Pancreas (tissue), 10 donors: ENCODE data around the gene ACTRT1. TPM values are rescaled to one million over a fixed set of nuclear protein-coding genes. Genes with fewer than 3 reads are reported as not detected.

ENCODE experiments used
- ATAC-seq, 4 donors: fragments of 200-7000 bp; cut with Tn5 transposase; one replicate each; pipeline versions ENCODE4 v1.8.0 to v1.9.1; 2020; ENCODE audit warnings: mild to moderate bottlenecking in 4 of 4, moderate library complexity in 4 of 4
- DNase-seq, 6 donors: peaks; one replicate each; pipeline ENCODE4 v3.0.0-alpha.2; 2020
- FAIRE-seq: peaks from 2 replicates; lab custom pipeline; 2012; peaks lifted over from hg19 to GRCh38; lab: Jason Lieb, UNC
- H3K27ac ChIP-seq, 4 donors: fragments of 200-600 bp; sonication (generic); 1 replicate in 3 of 4; 2 replicates in 1 of 4; pipeline versions ENCODE4 v1.5.0 to v1.8.0; 2020
- H3K27me3 ChIP-seq, 4 donors: fragments of 200-600 bp; one replicate each; pipeline ENCODE4 v1.8.0; 2021
- H3K36me3 ChIP-seq, 3 donors: fragments of 200-600 bp; sonication (generic) in 1 of 3; one replicate each; pipeline versions ENCODE4 v1.5.0 to v1.8.0; 2020 to 2021
- H3K4me1 ChIP-seq, 3 donors: fragments of 200-600 bp; one replicate each; pipeline ENCODE4 v1.8.0; 2021
- H3K4me3 ChIP-seq, 4 donors: fragments of 200-600 bp; sonication (generic) in 2 of 4; one replicate each; pipeline versions ENCODE4 v1.5.0 to v1.8.0; 2020 to 2021
- H3K9me3 ChIP-seq, 4 donors: fragments of 200-600 bp; one replicate each; pipeline ENCODE4 v1.8.0; 2021
- WGBS, 2 donors: extraction: QIAGEN DNeasy Blood & Tissue Kit; methylation state at CpG; one replicate each; pipeline ENCODE4 v1.1.7; 2013; 5-methylcytosine and 5-hydroxymethylcytosine counted together
- intact Hi-C, 3 donors: fragments of 100-400 bp; cut with DNase I; formaldehyde crosslinking; loops; one replicate each; pipeline versions ENCODE4 v1.11.1 to v1.14.2; 2022
- polyA plus RNA-seq, 2 donors: library from polyadenylated mRNA; stranded (reverse); fragments of 200-250 nt; gene quantifications; one replicate each; pipeline ENCODE4 v1.2.3, GENCODE V29; 2013
- total RNA-seq, 6 donors: library from RNA; stranded (reverse); fragmentation: NEBNext Ultra II Directional in 4 of 6; extraction: Animal tissue kit (Norgen Biotek cat#: 25700) in 4 of 6; gene quantifications; one replicate each; pipeline versions ENCODE4 v1.2.1 to v1.2.4, GENCODE V29; 2021 to 2023
- TF ChIP-seq, protein P1 (sequence below), 4 donors: fragments of 200-600 bp; sonication (generic) in 3 of 4; IDR thresholded peaks; one replicate each; pipeline versions ENCODE4 v1.5.0 to v1.8.0; 2021; ENCODE audit warnings: antibody characterized with exemption in 4 of 4
- donor health status: healthy with polysubstance abuse.
- donor health status: DM: no; HTN: no; CAD: no; lungs with moderate emphysema.
- donor health status: DM: no; HTN: no; CAD: no.
- donor health status: control.
- donor health status: control.
- donor health status: Bipolar disorder and iron deficiency.
- donor health status: DM: yes; HTN: yes; CAD: no.
- donor health status: DM: no; HTN: no; CAD: no.
- donor health status: DM: no; HTN: no; CAD: no.
- donor health status: DM: yes; HTN: yes; CAD: no.

The ACTRT1 gene
- total and polyA plus RNA-seq, 8 donors = not detected

DNA sequence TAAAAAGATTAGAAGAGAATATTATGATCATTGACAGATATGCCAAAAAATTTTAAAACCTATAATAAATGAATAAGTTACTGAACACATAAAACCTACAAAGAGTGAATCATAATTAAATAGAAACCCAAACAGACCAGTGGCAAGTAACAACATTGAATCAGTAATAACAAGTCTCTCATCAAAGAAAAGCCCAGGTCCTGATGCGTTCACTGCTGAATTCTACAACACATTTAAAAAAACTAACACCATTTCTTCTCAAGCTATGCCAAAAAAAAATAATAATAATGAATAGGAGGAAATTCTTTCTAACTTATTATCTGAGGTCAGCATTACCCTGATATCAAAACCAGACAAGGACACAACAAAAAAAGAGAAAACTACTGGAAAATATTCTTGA is 30.6 kb downstream of the ACTRT1 start:
- Histone ChIP-seq H3K36me3 (no peaks in the 10 kb centered on the region), H3K27ac (no peak overlapping the region), H3K9me3 (no peaks in the 10 kb centered on the region), H3K4me1 (no peaks in the 10 kb centered on the region), H3K27me3 (no peaks in the 10 kb centered on the region), H3K4me3 (no peak overlapping the region)
- no peak for DNase-seq
- no peak for ATAC-seq
- FAIRE-seq = no peak
- TF ChIP-seq, protein P1, sequence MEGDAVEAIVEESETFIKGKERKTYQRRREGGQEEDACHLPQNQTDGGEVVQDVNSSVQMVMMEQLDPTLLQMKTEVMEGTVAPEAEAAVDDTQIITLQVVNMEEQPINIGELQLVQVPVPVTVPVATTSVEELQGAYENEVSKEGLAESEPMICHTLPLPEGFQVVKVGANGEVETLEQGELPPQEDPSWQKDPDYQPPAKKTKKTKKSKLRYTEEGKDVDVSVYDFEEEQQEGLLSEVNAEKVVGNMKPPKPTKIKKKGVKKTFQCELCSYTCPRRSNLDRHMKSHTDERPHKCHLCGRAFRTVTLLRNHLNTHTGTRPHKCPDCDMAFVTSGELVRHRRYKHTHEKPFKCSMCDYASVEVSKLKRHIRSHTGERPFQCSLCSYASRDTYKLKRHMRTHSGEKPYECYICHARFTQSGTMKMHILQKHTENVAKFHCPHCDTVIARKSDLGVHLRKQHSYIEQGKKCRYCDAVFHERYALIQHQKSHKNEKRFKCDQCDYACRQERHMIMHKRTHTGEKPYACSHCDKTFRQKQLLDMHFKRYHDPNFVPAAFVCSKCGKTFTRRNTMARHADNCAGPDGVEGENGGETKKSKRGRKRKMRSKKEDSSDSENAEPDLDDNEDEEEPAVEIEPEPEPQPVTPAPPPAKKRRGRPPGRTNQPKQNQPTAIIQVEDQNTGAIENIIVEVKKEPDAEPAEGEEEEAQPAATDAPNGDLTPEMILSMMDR (IDR thresholded peaks at IDR 0.05) = no peak
- intact Hi-C loops = no loop called here
- WGBS, 2 donors = 52 to 57% methylated on average over 1 of the region's 1 CpG

DNA sequence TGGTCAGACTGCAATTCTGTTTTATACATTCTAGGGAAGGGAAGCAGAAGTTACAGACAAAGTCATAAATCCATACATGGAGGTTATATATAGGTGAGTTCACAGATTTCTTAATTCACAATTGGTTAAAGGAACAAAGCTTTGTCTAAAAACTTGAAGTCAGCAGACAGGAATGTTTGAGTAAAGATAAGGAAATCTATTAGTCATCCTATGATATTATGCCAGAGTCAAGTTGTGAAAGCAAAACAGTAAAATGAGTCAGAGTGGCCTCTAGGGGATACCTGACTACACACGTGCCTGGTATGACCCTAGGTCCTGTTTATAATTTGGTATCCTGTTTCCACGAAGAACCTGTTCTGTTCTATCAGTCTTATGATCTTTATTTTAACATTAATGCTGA is 31.5 kb downstream of the ACTRT1 start:
- 0 to 10% methylated on average over 2 of the region's 2 CpGs for WGBS, 2 donors
- TF ChIP-seq, protein P1 (IDR thresholded peaks at IDR 0.05) = no peak
- DNase-seq = no peak
- Histone ChIP-seq H3K9me3 (no peaks in the 10 kb centered on the region), H3K27me3 (no peaks in the 10 kb centered on the region), H3K4me3 (no peak overlapping the region), H3K27ac (no peak overlapping the region), H3K4me1 (no peaks in the 10 kb centered on the region), H3K36me3 (no peaks in the 10 kb centered on the region)
- intact Hi-C loops = no loop called here
- no peak for FAIRE-seq
- ATAC-seq = peak in 3 of 4 donors; percentile 29 to 84 (median 38)

DNA sequence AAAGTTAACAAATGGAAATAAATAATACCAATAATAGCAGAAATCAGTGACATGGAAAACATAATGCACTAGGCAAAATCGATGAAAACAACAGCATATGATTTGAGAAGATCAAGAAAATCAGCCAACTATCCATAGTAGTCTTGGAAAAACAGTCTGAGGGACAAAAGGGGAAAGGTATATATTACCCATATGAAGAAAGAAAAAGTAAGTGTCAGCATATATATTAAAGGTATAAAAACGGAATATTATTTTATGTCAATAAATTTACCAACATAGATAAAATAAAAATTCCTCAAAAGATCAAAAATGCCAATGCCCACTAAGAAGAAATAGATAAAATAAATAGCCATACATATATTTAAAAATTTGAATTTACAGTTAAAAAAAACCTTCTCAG is 33.0 kb downstream of the ACTRT1 start:
- Histone ChIP-seq H3K36me3 (no peaks in the 10 kb centered on the region), H3K4me1 (no peaks in the 10 kb centered on the region), H3K27me3 (no peaks in the 10 kb centered on the region), H3K27ac (no peak overlapping the region), H3K9me3 (no peaks in the 10 kb centered on the region), H3K4me3 (no peak overlapping the region)
- FAIRE-seq (peak; percentile 84), ATAC-seq (no peak), DNase-seq (no peak)
- WGBS, 2 donors = 42 to 48% methylated on average over 2 of the region's 2 CpGs
- TF ChIP-seq, protein P1 (IDR thresholded peaks at IDR 0.05) = no peak
- intact Hi-C loops = no loop called here

DNA sequence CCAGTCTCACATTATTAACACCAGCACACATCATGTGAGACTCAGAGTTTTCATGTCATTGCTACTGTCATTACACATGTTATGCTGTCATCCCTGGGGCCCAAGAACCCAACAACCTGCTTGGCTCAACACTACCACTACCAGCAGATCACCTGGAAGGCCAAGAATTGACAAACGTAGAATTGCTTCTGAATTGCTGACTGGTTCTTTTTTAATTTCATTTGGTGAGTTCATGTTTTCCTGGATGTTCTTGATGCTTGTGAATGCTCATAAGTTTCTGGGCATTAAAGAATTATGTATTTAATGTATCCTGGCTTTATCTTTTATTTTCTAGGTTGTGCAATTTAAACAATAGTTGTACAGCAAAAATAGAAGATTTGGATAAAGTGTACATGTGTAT is 40.2 kb downstream of the ACTRT1 start:
- intact Hi-C loops = no loop called here
- Histone ChIP-seq H3K27me3 (peaks cover 0 to 3% (median 0%) of the 10 kb centered on the region in 4 donors), H3K36me3 (no peaks in the 10 kb centered on the region), H3K4me1 (no peaks in the 10 kb centered on the region), H3K27ac (no peak overlapping the region), H3K4me3 (no peak overlapping the region), H3K9me3 (no peaks in the 10 kb centered on the region)
- DNase-seq (no peak), ATAC-seq (no peak), FAIRE-seq (no peak)
- 37 to 50% methylated on average over 1 of the region's 1 CpG for WGBS, 2 donors
- TF ChIP-seq, protein P1 (IDR thresholded peaks at IDR 0.05) = no peak

DNA sequence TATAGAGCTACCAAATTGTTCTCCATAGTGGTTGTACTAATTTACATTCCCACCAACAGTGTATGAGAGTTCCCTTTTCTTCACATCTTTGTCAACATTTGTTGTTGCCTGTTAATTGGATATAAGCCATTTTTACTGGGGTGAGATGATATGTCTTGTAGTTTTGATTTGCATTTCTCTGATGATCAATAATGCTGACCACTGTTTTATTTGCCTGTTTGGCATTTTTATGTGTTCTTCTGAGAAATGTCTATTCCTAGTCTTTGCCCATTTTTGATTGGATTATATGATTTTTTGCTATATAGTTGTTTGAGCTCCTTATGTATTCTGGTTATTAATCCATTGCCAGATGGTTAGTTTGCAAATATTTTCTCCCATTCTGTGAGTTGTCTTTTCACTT is 44.3 kb downstream of the ACTRT1 start:
- Histone ChIP-seq H3K27ac (no peak overlapping the region), H3K27me3 (peaks cover 0 to 3% (median 0%) of the 10 kb centered on the region in 4 donors), H3K36me3 (no peaks in the 10 kb centered on the region), H3K4me1 (no peaks in the 10 kb centered on the region), H3K9me3 (no peaks in the 10 kb centered on the region), H3K4me3 (no peak overlapping the region)
- DNase-seq (no peak), ATAC-seq (no peak), FAIRE-seq (no peak)
- intact Hi-C loops = no loop called here
- TF ChIP-seq, protein P1 (IDR thresholded peaks at IDR 0.05) = no peak
